Uterus (tissue), 2 donors: Measurements from ENCODE around the gene FARP2.

ENCODE experiments used
- CTCF ChIP-seq, 4 experiments: fragments of 200-600 bp in 2 of 4; fragments of 450-650 bp in 2 of 4; sonication (generic) in 2 of 4; IDR thresholded peaks; one replicate each; pipeline ENCODE4 v1.5.1; 2016 to 2019; ENCODE audit warnings: antibody characterized with exemption in 4 of 4, mild to moderate bottlenecking in 2 of 4, moderate library complexity in 1 of 4
- POLR2A ChIP-seq, 2 donors: fragments of 450-650 bp; IDR thresholded peaks; one replicate each; pipeline ENCODE4 v1.6.1; 2016; ENCODE audit warnings: antibody characterized with exemption in 2 of 2, mild to moderate bottlenecking in 1 of 2, moderate library complexity in 1 of 2

- no peak for TF ChIP-seq POLR2A (IDR thresholded peaks at IDR 0.05)
- TF ChIP-seq CTCF (IDR thresholded peaks at IDR 0.05), result no peak
Measured at GRCh38 chr2:241309684-241310117, 46.4 kb upstream of the FARP2 start.
